Measurements from ENCODE around the gene FUCA2.
"Not testable (repeated sequence)": the region's sequence is repeated elsewhere in the genome, so short reads cannot be mapped to it uniquely, and the experiment has no call there.

FUCA2 gene

GRCh38 chr6:143535189-143535614 lies 23.7 kb upstream of the FUCA2 start:
- DNase-seq: no peak

GRCh38 chr6:143531720-143532499 lies 20.4 kb upstream of the FUCA2 start:
- no peak for DNase-seq

- DNase-seq: no peak
Observed at GRCh38 chr6:143529095-143529494, 17.6 kb upstream of the FUCA2 start.

GRCh38 chr6:143528164-143528811 lies 16.8 kb upstream of the FUCA2 start:
- no peak for DNase-seq

DNA sequence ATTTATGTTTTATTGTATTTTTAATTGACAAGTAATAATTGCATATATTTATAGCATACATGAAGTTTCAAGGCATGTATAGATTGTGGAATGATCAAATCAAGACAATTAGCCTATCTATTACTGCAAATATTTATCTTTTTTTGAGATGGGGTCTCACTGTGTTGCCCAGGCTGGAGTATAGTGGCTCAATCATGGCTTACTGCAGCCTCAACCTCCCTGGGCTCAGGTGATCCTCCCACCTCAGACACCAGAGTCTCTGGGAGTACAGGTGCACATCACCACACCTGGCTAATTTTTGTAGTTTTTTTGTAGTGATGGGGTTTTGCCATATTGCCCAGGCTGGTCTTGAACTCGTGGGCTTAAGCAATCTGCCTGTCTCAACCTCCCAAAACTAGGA lies 16.2 kb upstream of the FUCA2 start:
- DNase-seq: no peak

- DNase-seq: no peak
Observed at GRCh38 chr6:143525356-143525755, 13.8 kb upstream of the FUCA2 start.

DNA sequence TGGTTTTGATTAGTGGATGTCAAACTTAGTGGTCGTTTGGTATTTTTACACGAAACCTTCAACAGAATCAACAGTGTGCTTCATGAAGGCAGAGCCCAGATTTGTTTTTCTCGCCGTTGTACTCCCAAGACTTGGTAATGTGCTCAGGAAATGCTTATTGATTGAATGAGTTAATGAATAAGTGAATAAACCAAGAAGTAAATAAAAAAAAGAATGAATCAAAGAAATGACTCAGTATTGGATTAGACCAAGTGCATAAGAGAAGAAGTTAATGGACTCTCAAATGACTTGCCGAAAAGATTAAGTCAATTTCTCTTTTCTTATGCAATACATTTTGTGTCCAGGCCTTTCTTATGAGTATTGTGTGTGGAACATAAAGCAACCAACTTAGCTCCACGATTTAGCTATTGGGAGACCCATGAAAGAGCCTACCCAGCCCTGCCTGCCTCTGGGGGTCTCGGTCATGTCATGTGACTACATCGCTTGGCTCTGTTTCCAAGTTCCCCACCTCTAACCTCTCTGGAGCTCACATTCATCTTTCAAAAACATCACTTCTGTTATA lies 10.6 kb upstream of the FUCA2 start:
- no peak for DNase-seq

GRCh38 chr6:143517447-143517773 lies 5.9 kb upstream of the FUCA2 start:
- DNase-seq: no peak

- DNase-seq: no peak
Observed at GRCh38 chr6:143516690-143517446, 5.3 kb upstream of the FUCA2 start.

- DNase-seq: no peak
Observed at GRCh38 chr6:143515766-143516355, 4.3 kb upstream of the FUCA2 start.

- no peak for DNase-seq
Observed at GRCh38 chr6:143515061-143515760, 3.7 kb upstream of the FUCA2 start.

GRCh38 chr6:143513410-143513809 lies 1.9 kb upstream of the FUCA2 start:
- DNase-seq: no peak

DNA sequence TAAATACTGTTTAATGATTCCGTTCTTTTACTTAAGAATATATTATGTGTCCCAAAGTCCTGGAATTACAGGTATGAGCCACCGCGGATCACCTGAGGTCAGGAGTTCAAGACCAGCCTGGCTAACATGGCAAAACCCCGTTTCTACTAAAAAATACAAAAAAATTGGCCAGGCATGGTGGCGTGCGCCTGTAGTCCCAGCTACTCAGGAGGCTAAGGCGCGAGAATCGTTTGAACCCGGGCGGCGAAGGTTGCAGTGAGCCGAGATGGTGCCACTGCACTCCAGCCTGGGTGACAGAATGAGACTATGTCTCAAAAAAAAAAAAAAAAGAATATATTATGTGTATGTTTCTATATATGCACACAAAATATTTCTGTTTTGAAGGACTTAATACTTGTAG lies 1.2 kb downstream of the FUCA2 start:
- not testable (repeated sequence) for DNase-seq

DNA sequence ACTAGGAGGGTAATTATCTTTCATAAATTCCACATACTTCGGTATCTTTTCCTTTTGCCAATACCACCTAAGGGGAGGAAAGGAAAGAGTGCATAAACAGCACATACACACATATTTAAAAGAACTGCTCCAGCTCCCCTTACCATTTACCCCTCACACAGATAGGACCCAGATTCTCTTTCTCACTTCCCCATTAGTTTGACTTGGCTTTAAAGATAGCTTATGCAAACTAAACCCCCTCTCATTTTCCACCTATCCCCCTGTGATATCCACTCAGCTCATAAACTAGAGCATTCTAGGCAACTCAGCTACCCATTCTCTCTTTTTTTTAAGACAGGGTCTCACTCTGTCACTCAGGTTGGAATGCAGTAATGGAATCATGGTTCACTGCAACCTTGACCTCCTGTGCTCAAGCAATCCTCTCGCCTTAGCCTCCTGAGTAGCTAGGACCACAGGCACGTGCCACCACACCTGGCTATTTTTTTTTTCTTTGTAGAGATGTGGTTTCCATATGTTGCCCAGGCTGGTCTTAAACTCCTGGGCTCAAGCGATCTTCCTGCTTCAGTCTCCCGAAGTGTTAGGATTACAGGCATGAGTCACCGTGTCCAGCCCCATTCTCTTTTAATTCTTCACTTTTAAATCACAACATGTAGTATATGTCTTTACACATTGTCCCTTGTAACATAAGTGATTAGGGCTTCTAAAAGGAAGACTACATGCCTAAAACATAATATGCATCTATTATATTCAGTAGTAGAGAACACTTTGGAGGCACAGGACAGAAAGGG lies 4.0 kb downstream of the FUCA2 start:
- DNase-seq: no peak

DNA sequence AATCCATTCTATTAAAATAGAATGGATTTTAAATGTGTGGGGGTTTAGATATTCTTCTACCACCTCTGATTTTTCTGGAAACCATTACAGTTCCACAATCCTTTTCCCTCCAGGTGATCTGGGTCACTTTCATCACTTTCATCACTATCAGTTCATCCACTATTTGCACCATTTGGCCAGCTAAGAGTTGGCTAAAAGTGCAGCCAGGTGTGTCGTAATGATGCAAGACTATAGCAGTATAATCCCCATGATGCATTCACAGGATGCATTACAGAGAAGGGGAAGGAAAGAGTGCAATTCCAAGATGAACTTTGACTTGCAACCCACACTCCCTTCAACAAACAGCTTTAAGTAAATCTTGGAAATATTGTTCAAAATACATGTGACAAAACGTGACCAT lies 4.9 kb downstream of the FUCA2 start:
- no peak for DNase-seq

DNA sequence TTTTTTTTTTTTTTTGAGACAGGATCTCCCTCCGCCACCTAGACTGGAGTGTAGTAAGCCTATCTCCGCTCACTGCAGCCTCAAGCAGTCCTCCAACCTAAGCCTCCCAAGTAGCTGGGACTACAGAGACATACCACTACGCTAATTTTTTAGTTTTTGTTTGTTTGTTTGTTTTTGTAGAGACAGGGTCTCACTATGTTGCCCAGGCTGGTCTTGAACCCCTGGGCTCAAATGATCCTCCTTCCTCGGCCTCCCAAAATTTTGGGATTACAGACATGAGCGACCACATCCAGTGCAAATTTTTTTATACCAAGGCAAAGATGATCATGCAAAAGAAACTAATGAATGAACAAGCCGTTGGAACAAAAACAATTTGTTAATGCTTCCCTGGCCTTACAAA lies 5.3 kb downstream of the FUCA2 start:
- no peak for DNase-seq

DNA sequence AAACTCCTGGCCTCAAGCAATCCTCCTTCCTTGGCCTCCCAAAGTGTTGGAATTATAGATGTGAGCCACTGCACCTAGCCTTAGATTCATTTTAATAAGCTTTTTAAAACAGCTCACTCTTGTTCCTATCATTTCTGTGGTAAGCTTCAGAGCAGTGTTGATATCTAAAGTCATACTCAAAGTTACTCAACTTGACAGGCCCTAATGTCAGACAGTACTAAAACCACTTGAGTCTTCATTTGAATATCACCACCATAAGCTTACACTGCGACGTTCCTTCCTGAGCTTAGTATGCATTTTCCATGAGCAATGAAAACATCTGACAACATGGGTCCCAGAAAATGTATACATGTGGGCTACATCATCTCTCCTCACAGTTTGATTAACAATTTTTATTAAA lies 6.0 kb downstream of the FUCA2 start:
- no peak for DNase-seq

GRCh38 chr6:143505111-143505510 lies 6.4 kb downstream of the FUCA2 start:
- DNase-seq: no peak

- no peak for DNase-seq
Observed at GRCh38 chr6:143504369-143504768, 7.2 kb downstream of the FUCA2 start.

DNA sequence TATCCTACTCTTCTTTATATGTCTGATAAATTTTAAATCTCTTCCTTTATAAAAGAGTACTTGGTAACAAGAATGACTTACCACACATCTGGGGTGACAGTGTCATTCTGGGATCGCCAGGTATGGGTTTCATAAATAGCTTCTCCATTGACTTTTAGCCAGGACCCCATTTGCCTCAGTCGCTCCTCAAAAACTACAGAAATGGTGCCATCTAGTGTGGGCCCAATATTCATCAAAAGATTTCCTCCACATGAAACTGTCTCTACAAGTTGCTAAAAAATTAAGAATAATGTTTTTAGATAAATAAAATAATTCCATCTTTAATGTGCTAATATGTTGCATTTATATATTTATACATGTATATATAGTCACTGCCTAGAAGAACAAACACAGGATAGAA lies 9.7 kb downstream of the FUCA2 start:
- no peak for DNase-seq

DNA sequence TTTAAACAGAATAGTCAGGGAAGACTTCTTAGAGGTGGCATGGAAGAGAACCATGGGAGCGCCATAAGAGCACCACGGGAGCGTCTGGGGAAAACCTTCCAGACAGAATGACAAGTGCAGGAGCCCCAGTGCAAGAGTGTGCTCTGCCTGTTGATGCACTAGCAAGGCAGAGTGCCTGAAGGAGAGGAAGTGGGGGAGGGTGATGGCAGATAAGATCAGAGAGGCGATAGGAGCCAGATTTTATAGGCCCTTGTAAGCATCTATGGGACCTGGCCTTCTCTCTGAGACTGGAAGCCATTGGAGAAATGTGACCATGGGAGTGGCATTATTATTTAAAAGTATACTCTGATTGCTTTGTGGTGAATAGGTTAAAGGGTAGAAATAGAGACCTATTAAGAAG lies 13.1 kb downstream of the FUCA2 start:
- DNase-seq: no peak

DNA sequence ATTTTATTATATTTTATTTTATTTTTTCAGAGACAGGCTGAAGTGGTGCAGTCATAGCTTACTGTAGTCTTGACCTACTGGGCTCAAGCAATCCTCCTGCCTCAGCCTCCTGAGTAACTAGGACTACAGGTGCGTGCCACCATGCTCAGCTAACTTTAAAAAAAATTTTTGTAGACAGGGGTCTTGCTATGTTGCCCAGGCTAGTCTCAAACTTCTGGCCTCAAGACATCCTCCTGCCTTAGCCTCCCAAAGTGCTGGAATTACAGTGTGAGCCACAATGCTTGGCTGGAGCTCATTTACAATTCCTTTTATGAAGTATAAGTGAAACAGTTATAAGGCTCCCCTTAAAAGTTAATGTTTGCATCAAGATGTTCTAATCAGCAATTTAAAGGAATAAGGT lies 14.5 kb downstream of the FUCA2 start:
- DNase-seq: no peak

All from T1000 (cell line).